Glutamatergic neuron (in vitro differentiated cells): ENCODE measurements around the gene PMEPA1. TPM values are rescaled to one million over a fixed set of nuclear protein-coding genes. Genes with fewer than 3 reads are reported as not detected.

Source experiments
- DNase-seq: peaks from one replicate; pipeline ENCODE4 v3.0.0; 2022
- H3K27ac Mint-ChIP-seq: one replicate; pipeline ENCODE4 v1.8.0; 2020; ENCODE audit warnings: mild to moderate bottlenecking, mixed read lengths, inconsistent platforms; ENCODE audit not compliant: unreplicated experiment
- H3K27me3 Mint-ChIP-seq: one replicate; pipeline ENCODE4 v1.8.0; 2020; ENCODE audit warnings: mild to moderate bottlenecking, moderate library complexity, mixed read lengths, inconsistent platforms; ENCODE audit not compliant: unreplicated experiment
- H3K36me3 Mint-ChIP-seq: one replicate; pipeline ENCODE4 v1.8.0; 2020; ENCODE audit warnings: mild to moderate bottlenecking, mixed read lengths, inconsistent platforms; ENCODE audit not compliant: unreplicated experiment
- H3K4me1 Mint-ChIP-seq: one replicate; pipeline ENCODE4 v1.8.0; 2020; ENCODE audit warnings: mild to moderate bottlenecking, low read depth, mixed read lengths, inconsistent platforms; ENCODE audit not compliant: unreplicated experiment
- H3K4me3 Mint-ChIP-seq: one replicate; pipeline ENCODE4 v1.8.0; 2020; ENCODE audit warnings: mild to moderate bottlenecking, mixed read lengths, inconsistent platforms; ENCODE audit not compliant: unreplicated experiment
- H3K9me3 Mint-ChIP-seq: one replicate; pipeline ENCODE4 v1.8.0; 2020; ENCODE audit warnings: mild to moderate bottlenecking, moderate library complexity, mixed read lengths, inconsistent platforms; ENCODE audit not compliant: unreplicated experiment
- CTCF ChIP-seq: fragments of 200-600 bp; sonication (generic); IDR thresholded peaks from one replicate; pipeline ENCODE4 v1.5.0; 2021; ENCODE audit not compliant: partially characterized antibody, unreplicated experiment
- total RNA-seq: library from RNA; stranded (reverse); fragmentation: NEBNext Ultra II Directional; extraction: Animal tissue kit (Norgen Biotek cat#: 25700); gene quantifications from one replicate; pipeline ENCODE4 v1.2.1, GENCODE V29; 2021; ENCODE audit not compliant: unreplicated experiment

PMEPA1 gene
- total RNA-seq, 1 donor from 2014 or later, result 14.4 TPM

GRCh38 chr20:57671662-57672061, 38.2 kb downstream of the PMEPA1 start:
- no peak for TF ChIP-seq CTCF
- H3K4me1 Mint-ChIP-seq, result peaks cover 42% of the 10 kb centered on the region
- H3K27ac Mint-ChIP-seq, result no peak overlapping the region
- H3K36me3 Mint-ChIP-seq, result no peaks in the 10 kb centered on the region
- no peak overlapping the region for H3K4me3 Mint-ChIP-seq
- no peak for DNase-seq
- H3K27me3 Mint-ChIP-seq, result peaks cover 2% of the 10 kb centered on the region
- H3K9me3 Mint-ChIP-seq, result peaks cover 2% of the 10 kb centered on the region

GRCh38 chr20:57671072-57671391, 38.8 kb downstream of the PMEPA1 start:
- Mint-ChIP-seq H3K27ac (no peak overlapping the region), H3K4me1 (peaks cover 38% of the 10 kb centered on the region), H3K9me3 (no peaks in the 10 kb centered on the region), H3K4me3 (no peak overlapping the region), H3K27me3 (no peaks in the 10 kb centered on the region), H3K36me3 (no peaks in the 10 kb centered on the region)
- DNase-seq, result no peak
- no peak for TF ChIP-seq CTCF

GRCh38 chr20:57670288-57671071, 39.3 kb downstream of the PMEPA1 start:
- no peak for DNase-seq
- Mint-ChIP-seq H3K27me3 (no peaks in the 10 kb centered on the region), H3K4me3 (no peak overlapping the region), H3K27ac (no peak overlapping the region), H3K9me3 (no peaks in the 10 kb centered on the region), H3K4me1 (peaks cover 35% of the 10 kb centered on the region), H3K36me3 (no peaks in the 10 kb centered on the region)
- TF ChIP-seq CTCF, result no peak

GRCh38 chr20:57669632-57670031, 40.2 kb downstream of the PMEPA1 start:
- no peak overlapping the region for H3K4me3 Mint-ChIP-seq
- no peak overlapping the region for H3K27ac Mint-ChIP-seq
- DNase-seq, result no peak
- no peaks in the 10 kb centered on the region for H3K36me3 Mint-ChIP-seq
- no peaks in the 10 kb centered on the region for H3K27me3 Mint-ChIP-seq
- H3K9me3 Mint-ChIP-seq, result no peaks in the 10 kb centered on the region
- no peak for TF ChIP-seq CTCF
- H3K4me1 Mint-ChIP-seq, result peaks cover 33% of the 10 kb centered on the region

GRCh38 chr20:57667924-57668782, 41.7 kb downstream of the PMEPA1 start:
- Mint-ChIP-seq H3K9me3 (no peaks in the 10 kb centered on the region), H3K36me3 (no peaks in the 10 kb centered on the region), H3K27ac (peak overlapping the region; percentile 19), H3K4me1 (peaks cover 23% of the 10 kb centered on the region), H3K27me3 (peaks cover 2% of the 10 kb centered on the region), H3K4me3 (no peak overlapping the region)
- DNase-seq, result no peak
- no peak for TF ChIP-seq CTCF
